Stimulated activated CD4-positive, alpha-beta T cell treated with anti-CD3 and anti-CD28 coated beads, TNF-alpha, amount 100 ng/mL, for 48 hours (primary cell): ENCODE data around the gene AUH.

Experiments
- DNase-seq, 3 donors: peaks; one replicate each; pipeline ENCODE4 v3.0.0-alpha.2; 2020; ENCODE audit warnings: low read depth in 3 of 3

The AUH gene

GRCh38 chr9:91296354-91296753, 65.4 kb downstream of the AUH start:
- DNase-seq: no peak

GRCh38 chr9:91295357-91295756, 66.4 kb downstream of the AUH start:
- DNase-seq: no peak

- DNase-seq: no peak
These were observed 69.9 kb downstream of the AUH start for GRCh38 chr9:91291866-91292265.

- no peak for DNase-seq
These were observed 72.5 kb downstream of the AUH start for GRCh38 chr9:91289244-91289643.

GRCh38 chr9:91285729-91286353, 75.9 kb downstream of the AUH start:
- DNase-seq: no peak

- no peak for DNase-seq
These were observed 79.4 kb downstream of the AUH start for GRCh38 chr9:91282292-91282691.

GRCh38 chr9:91279296-91280204, 82.2 kb downstream of the AUH start:
- no peak for DNase-seq

GRCh38 chr9:91276513-91276912, 85.2 kb downstream of the AUH start:
- DNase-seq: no peak

GRCh38 chr9:91275655-91276054, 86.1 kb downstream of the AUH start:
- DNase-seq: no peak

GRCh38 chr9:91274949-91275492, 86.7 kb downstream of the AUH start:
- DNase-seq: no peak

- no peak for DNase-seq
These were observed 87.7 kb downstream of the AUH start for GRCh38 chr9:91273853-91274552.

- no peak for DNase-seq
These were observed 90.6 kb downstream of the AUH start for GRCh38 chr9:91271156-91271555.

- DNase-seq: no peak
These were observed 91.7 kb downstream of the AUH start for GRCh38 chr9:91269907-91270491.

GRCh38 chr9:91266448-91266847, 95.3 kb downstream of the AUH start:
- DNase-seq: no peak

- no peak for DNase-seq
These were observed 96.2 kb downstream of the AUH start for GRCh38 chr9:91265514-91265913.

- DNase-seq: no peak
These were observed 100.3 kb downstream of the AUH start for GRCh38 chr9:91261417-91261816.

GRCh38 chr9:91259162-91259561, 102.6 kb downstream of the AUH start:
- no peak for DNase-seq

GRCh38 chr9:91258451-91258850, 103.3 kb downstream of the AUH start:
- no peak for DNase-seq

- DNase-seq: no peak
These were observed 105.5 kb downstream of the AUH start for GRCh38 chr9:91256235-91256634.

GRCh38 chr9:91255327-91255726, 106.4 kb downstream of the AUH start:
- no peak for DNase-seq

- DNase-seq: peak in 1 of 3 donors; percentile 8
These were observed 108.2 kb downstream of the AUH start for GRCh38 chr9:91253488-91253887.

GRCh38 chr9:91248707-91249106, 113.0 kb downstream of the AUH start:
- DNase-seq: no peak
